Subcutaneous abdominal adipose tissue (tissue), 5 donors: ENCODE results near the gene CASP10.
"Not testable (repeated sequence)": the region's sequence is repeated elsewhere in the genome, so short reads cannot be mapped to it uniquely, and the experiment has no call there.

Experiments
- H3K27ac ChIP-seq: one replicate; pipeline ENCODE4 v1.7.0; 2013; ENCODE audit warnings: low read depth, mild to moderate bottlenecking, inconsistent platforms, low read length, moderate library complexity
- H3K27me3 ChIP-seq, 5 donors: one replicate each; pipeline ENCODE4 v1.7.0; 2013; ENCODE audit warnings: low read length in 5 of 5, inconsistent platforms in 1 of 5; ENCODE audit not compliant: control insufficient read depth in 5 of 5, insufficient read depth in 4 of 5
- H3K36me3 ChIP-seq, 5 donors: one replicate each; pipeline ENCODE4 v1.7.0; 2013; ENCODE audit warnings: low read length in 5 of 5; ENCODE audit not compliant: control insufficient read depth in 5 of 5, insufficient read depth in 5 of 5
- H3K4me1 ChIP-seq, 5 donors: one replicate each; pipeline ENCODE4 v1.7.0; 2013; ENCODE audit warnings: low read length in 5 of 5, mild to moderate bottlenecking in 3 of 5, moderate library complexity in 1 of 5; ENCODE audit not compliant: control insufficient read depth in 5 of 5, insufficient read depth in 5 of 5
- H3K4me3 ChIP-seq, 5 donors: one replicate each; pipeline ENCODE4 v1.7.0; 2013; ENCODE audit warnings: low read length in 5 of 5, low read depth in 1 of 5
- H3K9ac ChIP-seq, 5 donors: one replicate each; pipeline ENCODE4 v1.7.0; 2013; ENCODE audit warnings: low read length in 5 of 5, mild to moderate bottlenecking in 4 of 5, moderate library complexity in 3 of 5
- H3K9me3 ChIP-seq, 5 donors: one replicate each; pipeline ENCODE4 v1.7.0; 2013; ENCODE audit warnings: low read length in 5 of 5; ENCODE audit not compliant: control insufficient read depth in 5 of 5
- donor health status: healthy.
- donor health status: healthy.
- donor health status: healthy.
- donor health status: healthy.
- donor health status: healthy.

Gene CASP10

DNA sequence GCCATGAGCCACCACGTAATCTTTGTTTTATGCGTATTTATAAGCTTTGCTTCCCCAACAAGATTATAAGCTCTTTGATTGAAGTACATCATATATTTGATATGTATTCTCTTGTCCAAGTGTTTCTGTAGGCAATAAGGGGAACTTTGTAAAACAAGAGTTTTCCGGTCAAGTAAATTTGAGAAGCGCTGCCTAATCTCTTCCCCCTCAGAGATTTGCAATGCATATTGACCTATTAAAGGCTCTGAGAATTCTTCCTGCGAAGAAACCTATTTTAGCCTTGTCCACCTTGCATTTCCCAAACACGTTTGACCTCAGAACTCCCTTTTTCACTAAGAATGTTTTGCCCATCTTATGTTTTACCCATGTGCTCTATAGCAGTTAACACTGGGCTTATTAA lies 26.9 kb upstream of the CASP10 start:
- H3K9me3 ChIP-seq, result no peaks in the 10 kb centered on the region
- H3K4me1 ChIP-seq, result peaks cover 5 to 48% (median 31%) of the 10 kb centered on the region in 5 donors
- H3K27ac ChIP-seq, result peak overlapping the region; percentile 93
- H3K27me3 ChIP-seq, result no peaks in the 10 kb centered on the region
- H3K9ac ChIP-seq, result peak overlapping the region in 1 of 5 donors; percentile 33
- H3K36me3 ChIP-seq, result peaks cover 24 to 79% (median 73%) of the 10 kb centered on the region in 5 donors
- H3K4me3 ChIP-seq, result no peak overlapping the region

DNA sequence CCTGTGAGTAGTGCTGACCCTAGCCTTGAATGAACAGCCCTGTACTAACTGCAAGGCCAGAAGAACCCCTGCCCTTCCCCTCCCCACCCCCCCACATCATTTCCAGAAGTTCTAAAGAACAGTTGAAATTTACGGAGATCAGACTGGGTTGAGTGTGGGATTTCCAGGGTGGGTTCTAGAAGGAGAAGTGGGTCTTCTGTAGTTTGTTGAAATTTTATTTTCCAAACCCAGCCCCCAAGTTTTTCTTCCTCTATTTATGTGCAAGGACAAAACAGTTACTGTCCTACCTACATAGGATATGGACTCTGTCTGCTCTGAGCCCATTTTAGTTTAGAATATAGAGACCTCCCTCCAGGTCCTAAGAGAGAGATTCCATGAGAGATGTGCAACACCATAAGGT lies 26.3 kb upstream of the CASP10 start:
- Histone ChIP-seq H3K36me3 (peaks cover 21 to 81% (median 73%) of the 10 kb centered on the region in 5 donors), H3K4me3 (no peak overlapping the region), H3K27ac (peak overlapping the region; percentile 93), H3K27me3 (no peaks in the 10 kb centered on the region), H3K9me3 (no peaks in the 10 kb centered on the region), H3K9ac (peak overlapping the region in 1 of 5 donors; percentile 25), H3K4me1 (peaks cover 3 to 42% (median 26%) of the 10 kb centered on the region in 5 donors)

DNA sequence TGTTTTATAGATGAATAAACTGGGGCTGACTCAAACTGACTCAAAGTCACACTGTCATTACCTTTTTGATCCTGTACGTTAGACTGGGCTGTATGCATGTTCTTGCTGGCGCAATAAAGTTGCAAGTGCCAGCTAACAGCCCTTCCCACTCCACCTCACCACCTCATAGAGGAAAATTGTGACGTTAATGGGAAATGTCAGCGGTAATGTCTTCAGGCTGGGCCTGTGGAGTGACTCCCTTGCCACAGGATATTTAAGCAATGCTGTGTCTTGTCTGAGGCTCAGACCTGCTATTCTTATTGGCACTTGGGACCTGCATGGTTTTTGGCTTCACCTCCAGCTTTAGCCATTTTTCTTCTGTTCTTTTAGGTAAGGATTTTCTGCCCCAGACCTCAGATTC lies 25.2 kb upstream of the CASP10 start:
- Histone ChIP-seq H3K4me3 (no peak overlapping the region), H3K36me3 (peaks cover 26 to 85% (median 78%) of the 10 kb centered on the region in 5 donors), H3K9me3 (no peaks in the 10 kb centered on the region), H3K27me3 (no peaks in the 10 kb centered on the region), H3K9ac (peak overlapping the region in 4 of 5 donors; percentile 8 to 91 (median 42)), H3K27ac (peak overlapping the region; percentile 93), H3K4me1 (peaks cover 3 to 36% (median 15%) of the 10 kb centered on the region in 5 donors)

DNA sequence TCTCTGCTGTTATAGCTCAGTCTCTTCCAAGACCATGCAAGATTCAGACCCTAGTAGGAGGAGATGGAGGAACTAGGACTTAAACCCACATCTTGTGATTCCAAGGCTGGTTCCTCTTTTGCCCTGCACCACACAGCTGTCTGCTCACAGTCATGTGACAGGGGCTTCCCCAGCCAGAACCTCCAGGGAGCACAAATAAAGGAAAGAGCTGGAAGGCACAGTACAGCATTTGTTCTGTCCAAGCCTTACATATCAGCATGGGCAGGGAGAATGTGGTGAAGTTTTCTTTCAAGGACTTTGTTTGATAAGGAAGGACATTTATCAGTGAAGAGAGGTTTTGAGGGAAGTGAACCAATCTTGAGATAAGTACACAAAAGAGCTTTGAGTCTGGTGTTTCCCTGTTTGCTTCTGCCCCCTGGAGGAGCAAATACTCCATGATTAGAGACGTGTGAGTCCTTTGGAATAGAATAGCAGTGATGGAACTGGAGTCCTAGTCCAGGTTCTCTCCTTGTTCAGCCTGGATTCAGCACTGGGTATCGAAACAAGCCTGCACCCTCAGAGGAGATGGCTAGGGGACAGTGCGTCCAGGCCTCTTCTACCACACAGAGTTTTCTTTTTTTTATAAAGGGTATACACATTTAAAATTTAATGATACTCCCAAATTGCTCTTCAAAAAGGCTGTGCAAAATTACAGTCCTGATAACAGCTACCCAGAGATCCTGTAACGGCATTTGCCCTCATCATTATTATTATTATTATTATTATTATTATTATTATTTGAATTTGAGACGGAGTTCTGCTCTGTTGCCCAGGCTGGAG lies 24.6 kb upstream of the CASP10 start:
- Histone ChIP-seq H3K36me3 (peaks cover 28 to 85% (median 78%) of the 10 kb centered on the region in 5 donors), H3K9me3 (no peaks in the 10 kb centered on the region), H3K4me3 (no peak overlapping the region), H3K9ac (peak overlapping the region; percentile 8 to 91 (median 32)), H3K27ac (peak overlapping the region; percentile 93), H3K27me3 (no peaks in the 10 kb centered on the region), H3K4me1 (peaks cover 3 to 38% (median 13%) of the 10 kb centered on the region in 5 donors)

DNA sequence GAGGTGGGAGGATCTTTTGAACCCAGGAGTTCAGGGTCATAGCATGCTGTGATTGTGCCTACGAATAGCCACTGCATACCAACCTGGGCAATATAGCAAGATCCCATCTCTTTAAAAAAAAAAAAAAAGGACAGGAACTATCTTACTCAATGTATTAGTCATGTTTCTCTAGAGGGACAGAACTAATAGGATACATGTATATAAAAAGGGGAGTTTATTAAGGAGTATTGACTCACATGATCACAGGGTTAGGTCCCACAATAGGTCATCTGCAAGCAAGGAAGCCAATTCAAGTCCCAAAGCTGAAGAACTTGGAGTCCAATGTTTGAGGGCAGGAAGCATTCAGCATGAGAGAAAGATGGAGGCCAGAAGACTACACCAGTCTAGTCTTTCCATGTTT lies 18.8 kb upstream of the CASP10 start:
- peak overlapping the region; percentile 38 for H3K27ac ChIP-seq
- H3K4me1 ChIP-seq, result peaks cover 0 to 14% (median 0%) of the 10 kb centered on the region in 5 donors
- no peak overlapping the region for H3K9ac ChIP-seq
- no peak overlapping the region for H3K4me3 ChIP-seq
- no peaks in the 10 kb centered on the region for H3K27me3 ChIP-seq
- peaks cover 27 to 70% (median 61%) of the 10 kb centered on the region in 5 donors for H3K36me3 ChIP-seq
- peaks cover 0 to 8% (median 2%) of the 10 kb centered on the region in 5 donors for H3K9me3 ChIP-seq

DNA sequence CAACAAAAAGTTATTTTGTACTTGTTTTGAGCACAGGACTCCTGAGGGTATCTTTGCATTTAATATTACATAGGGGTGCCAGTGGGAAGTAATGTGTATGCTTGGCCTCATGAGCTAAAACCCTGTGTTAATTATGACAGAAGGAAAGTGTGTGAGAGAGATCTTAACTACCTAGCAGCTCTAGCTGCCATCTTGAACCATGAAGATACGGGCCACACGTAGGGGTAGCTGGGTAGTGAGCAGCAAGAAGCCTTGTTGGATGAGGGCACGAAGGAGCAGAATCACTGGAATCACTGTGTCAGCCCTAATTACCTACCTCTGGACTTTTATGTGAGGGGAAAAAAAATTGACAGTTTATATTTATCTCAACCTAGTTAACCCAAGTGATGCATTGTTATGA lies 15.4 kb upstream of the CASP10 start:
- Histone ChIP-seq H3K27me3 (no peaks in the 10 kb centered on the region), H3K4me1 (peaks cover 0 to 10% (median 0%) of the 10 kb centered on the region in 5 donors), H3K27ac (no peak overlapping the region), H3K9me3 (peaks cover 0 to 17% (median 15%) of the 10 kb centered on the region in 5 donors), H3K9ac (no peak overlapping the region), H3K4me3 (no peak overlapping the region), H3K36me3 (peaks cover 24 to 42% (median 34%) of the 10 kb centered on the region in 5 donors)

DNA sequence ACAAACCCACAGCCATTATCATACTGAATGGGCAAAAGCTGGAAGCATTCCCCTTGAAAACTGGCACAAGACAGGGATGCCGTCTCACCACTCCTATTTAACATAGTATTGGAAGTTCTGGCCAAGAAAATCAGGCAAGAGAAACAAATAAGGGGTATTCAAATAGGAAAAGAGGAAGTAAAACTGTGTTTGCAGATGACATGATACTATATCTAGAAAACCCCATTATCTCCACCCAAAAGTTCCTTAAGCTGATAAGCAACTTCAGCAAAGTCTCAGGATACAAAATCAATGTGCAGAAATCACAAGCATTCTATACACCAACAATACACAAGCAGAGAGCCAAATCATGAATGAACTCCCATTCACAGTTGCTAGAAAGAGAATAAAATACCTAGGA lies 14.4 kb upstream of the CASP10 start:
- H3K27ac ChIP-seq, H3K27me3 ChIP-seq, H3K4me3 ChIP-seq, H3K9ac ChIP-seq, H3K4me1 ChIP-seq: not testable (repeated sequence)
- H3K36me3 ChIP-seq, result peaks cover 17 to 32% (median 25%) of the 10 kb centered on the region in 5 donors
- peaks cover 0 to 19% (median 15%) of the 10 kb centered on the region in 5 donors for H3K9me3 ChIP-seq

DNA sequence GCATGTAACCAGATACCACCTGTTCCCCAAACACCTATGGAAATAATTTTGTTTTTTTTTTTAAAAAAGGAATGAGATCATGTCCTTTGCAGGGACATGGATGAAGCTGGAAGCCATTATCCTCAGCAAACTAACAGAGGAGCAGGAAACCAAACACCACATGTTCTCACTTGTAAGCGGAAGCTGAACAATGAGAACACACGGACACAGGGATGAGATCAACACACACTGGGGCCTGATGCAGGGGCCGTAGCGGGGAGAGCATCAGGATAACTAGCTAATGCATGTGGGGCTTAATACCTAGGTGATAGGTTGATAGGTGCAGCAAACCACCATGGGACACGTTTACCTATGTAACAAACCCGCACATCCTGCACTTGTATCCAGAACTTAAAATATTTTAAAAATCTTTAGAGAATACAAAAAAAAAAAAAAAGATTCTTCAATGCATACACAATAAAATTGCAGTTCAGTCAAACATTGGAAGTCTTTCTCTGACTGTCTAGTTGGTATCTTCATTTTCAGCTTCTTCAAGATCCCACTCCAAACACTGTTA lies 11.6 kb upstream of the CASP10 start:
- Histone ChIP-seq H3K27ac (no peak overlapping the region), H3K27me3 (no peaks in the 10 kb centered on the region), H3K4me3 (no peak overlapping the region), H3K9ac (no peak overlapping the region), H3K4me1 (no peaks in the 10 kb centered on the region), H3K9me3 (peaks cover 0 to 19% (median 15%) of the 10 kb centered on the region in 5 donors), H3K36me3 (peaks cover 3 to 14% (median 7%) of the 10 kb centered on the region in 5 donors)

DNA sequence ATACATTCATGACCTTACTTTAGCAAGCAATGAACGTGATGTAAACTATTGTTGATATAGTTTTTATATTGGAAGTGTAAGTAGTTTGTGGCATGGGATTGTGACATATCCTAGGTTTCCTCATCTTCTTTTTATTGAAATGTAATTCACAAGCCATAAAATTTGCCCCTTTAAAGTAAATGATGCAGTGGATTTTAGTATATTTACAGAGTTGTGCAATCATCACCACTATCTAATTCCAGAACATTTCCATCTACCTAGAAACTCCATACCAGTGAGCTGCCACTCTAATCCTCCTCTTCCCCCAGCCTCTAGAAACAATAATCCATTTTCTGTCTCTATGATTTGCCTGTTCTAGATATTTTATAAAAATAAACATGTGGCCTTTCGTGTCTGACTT lies 10.7 kb upstream of the CASP10 start:
- Histone ChIP-seq H3K9me3 (peaks cover 0 to 19% (median 15%) of the 10 kb centered on the region in 5 donors), H3K36me3 (peaks cover 3 to 5% (median 4%) of the 10 kb centered on the region in 5 donors), H3K27ac (no peak overlapping the region), H3K27me3 (no peaks in the 10 kb centered on the region), H3K9ac (no peak overlapping the region), H3K4me1 (no peaks in the 10 kb centered on the region), H3K4me3 (no peak overlapping the region)

DNA sequence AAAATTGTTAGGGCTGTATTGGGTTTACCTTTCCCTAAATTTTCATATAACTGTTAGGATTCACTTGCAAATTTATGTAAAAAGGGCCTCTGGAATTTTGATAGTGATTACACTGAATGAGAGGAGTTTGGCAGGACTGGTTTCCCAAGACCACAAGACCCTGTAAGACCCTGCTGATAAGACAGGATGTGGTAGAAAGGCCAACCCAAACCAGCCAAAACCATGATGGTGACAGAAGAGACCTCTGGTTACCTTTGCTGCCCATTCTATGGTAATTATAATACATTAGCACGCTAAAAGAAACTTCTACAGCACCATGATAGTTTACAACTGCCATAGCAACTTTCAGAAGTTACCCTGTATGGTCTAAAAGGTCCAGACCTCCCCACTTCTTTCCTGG lies 8.3 kb upstream of the CASP10 start:
- H3K4me3 ChIP-seq, result no peak overlapping the region
- H3K9me3 ChIP-seq, result peaks cover 0 to 16% (median 7%) of the 10 kb centered on the region in 5 donors
- no peaks in the 10 kb centered on the region for H3K27me3 ChIP-seq
- H3K27ac ChIP-seq, result no peak overlapping the region
- no peaks in the 10 kb centered on the region for H3K4me1 ChIP-seq
- H3K36me3 ChIP-seq, result no peaks in the 10 kb centered on the region
- no peak overlapping the region for H3K9ac ChIP-seq
